ENCODE data around the gene STPG2. TPM values are rescaled to one million over a fixed set of nuclear protein-coding genes. Genes with fewer than 3 reads are reported as not detected.

Gene STPG2
- total RNA-seq, 1 experiment from 2014 or later = 0.20 TPM

DNA sequence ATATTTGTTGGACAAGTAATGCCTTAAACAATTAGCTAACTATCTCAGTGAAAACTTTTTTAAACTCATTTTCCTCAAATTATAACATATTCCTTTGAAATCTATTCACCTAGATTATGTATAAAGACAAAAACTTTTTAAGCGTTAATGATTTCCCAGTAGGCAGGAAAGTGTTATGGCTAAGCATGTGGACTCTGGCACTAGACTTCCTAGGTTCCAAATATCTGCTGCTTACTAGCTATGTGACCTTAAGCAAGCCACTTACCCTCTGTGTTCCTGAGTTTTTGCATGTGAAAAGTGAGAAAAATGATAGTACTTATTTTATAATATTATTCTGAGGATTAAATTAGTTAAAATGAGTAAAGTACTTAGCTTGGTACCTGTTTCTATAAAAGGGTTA is 301.8 kb downstream of the STPG2 start:
- Histone ChIP-seq H2BK120ac (ENCODE audit: low read depth, low read length, poor library complexity, severe bottlenecking) (no peak overlapping the region), H3K4me2 (ENCODE audit: insufficient read depth, insufficient read length, low read length) (no peak overlapping the region), H2AK5ac (ENCODE audit: insufficient read length, low read length) (no peak overlapping the region), H2BK12ac (ENCODE audit: insufficient read length, low read depth, low read length) (no peak overlapping the region), H3K79me2 (ENCODE audit: insufficient read depth, low read length) (no peaks in the 10 kb centered on the region), H3K79me1 (ENCODE audit: insufficient read depth, low read depth, low read length, poor library complexity, severe bottlenecking) (no peaks in the 10 kb centered on the region), H3K4ac (ENCODE audit: low read depth, low read length) (no peak overlapping the region), H4K20me1 (ENCODE audit: control insufficient read depth, insufficient read depth, insufficient read length) (no peaks in the 10 kb centered on the region), H3K9ac (ENCODE audit: extremely low read depth, insufficient read length, low read length) (no peak overlapping the region), H3K56ac (ENCODE audit: insufficient read length, low read depth, low read length) (no peak overlapping the region), H3K27me3 (ENCODE audit: insufficient read depth, low read length) (no peaks in the 10 kb centered on the region), H3K14ac (ENCODE audit: insufficient read depth, low read length) (no peak overlapping the region), H3K4me1 (ENCODE audit: insufficient read depth, low read length) (no peaks in the 10 kb centered on the region), H2BK20ac (ENCODE audit: low read depth, low read length, poor library complexity, severe bottlenecking) (no peak overlapping the region), H3T11ph (ENCODE audit: low read length) (no peak overlapping the region), H3K27ac (ENCODE audit: insufficient read length, low read depth, low read length) (no peak overlapping the region), H4K5ac (ENCODE audit: insufficient read length, low read depth, low read length) (no peak overlapping the region), H3K23ac (ENCODE audit: insufficient read length, low read depth, low read length) (no peak overlapping the region), H2AFZ (ENCODE audit: low read length) (no peak overlapping the region), H2BK5ac (ENCODE audit: insufficient read length, low read length) (no peak overlapping the region), H4K91ac (ENCODE audit: insufficient read length, low read depth, low read length) (no peak overlapping the region), H3K18ac (ENCODE audit: insufficient read length, low read depth, low read length) (no peak overlapping the region), H3K9me3 (ENCODE audit: control insufficient read depth, low read depth, low read length) (no peaks in the 10 kb centered on the region), H4K8ac (replicated peaks; ENCODE audit: insufficient read length, low read depth, low read length) (no peak overlapping the region), H3K23me2 (ENCODE audit: insufficient read length, low read depth, low read length, poor library complexity, severe bottlenecking) (no peaks in the 10 kb centered on the region), H2BK15ac (ENCODE audit: low read depth, low read length) (no peak overlapping the region)
- Mint-ChIP-seq H3K36me3 (ENCODE audit: insufficient read depth in 1 of 3, low read depth in 3 of 3) (peaks cover 0 to 12% (median 2%) of the 10 kb centered on the region in 3 experiments; a peak in 3 of 7 replicates), H3K27ac (no peak overlapping the region), H3K9me3 (no peaks in the 10 kb centered on the region), H3K4me1 (peaks cover 9 to 15% of the 10 kb centered on the region in 2 experiments), H3K4me3 (no peak overlapping the region), H3K27me3 (ENCODE audit: low read depth) (no peaks in the 10 kb centered on the region)
- WGBS (ENCODE audit: extremely low coverage, insufficient read length, low lambda C conversion rate) = no CpG with 5 or more reads among the region's 1 CpG
- DNase-seq = no peak
- TF ChIP-seq, protein P1, sequence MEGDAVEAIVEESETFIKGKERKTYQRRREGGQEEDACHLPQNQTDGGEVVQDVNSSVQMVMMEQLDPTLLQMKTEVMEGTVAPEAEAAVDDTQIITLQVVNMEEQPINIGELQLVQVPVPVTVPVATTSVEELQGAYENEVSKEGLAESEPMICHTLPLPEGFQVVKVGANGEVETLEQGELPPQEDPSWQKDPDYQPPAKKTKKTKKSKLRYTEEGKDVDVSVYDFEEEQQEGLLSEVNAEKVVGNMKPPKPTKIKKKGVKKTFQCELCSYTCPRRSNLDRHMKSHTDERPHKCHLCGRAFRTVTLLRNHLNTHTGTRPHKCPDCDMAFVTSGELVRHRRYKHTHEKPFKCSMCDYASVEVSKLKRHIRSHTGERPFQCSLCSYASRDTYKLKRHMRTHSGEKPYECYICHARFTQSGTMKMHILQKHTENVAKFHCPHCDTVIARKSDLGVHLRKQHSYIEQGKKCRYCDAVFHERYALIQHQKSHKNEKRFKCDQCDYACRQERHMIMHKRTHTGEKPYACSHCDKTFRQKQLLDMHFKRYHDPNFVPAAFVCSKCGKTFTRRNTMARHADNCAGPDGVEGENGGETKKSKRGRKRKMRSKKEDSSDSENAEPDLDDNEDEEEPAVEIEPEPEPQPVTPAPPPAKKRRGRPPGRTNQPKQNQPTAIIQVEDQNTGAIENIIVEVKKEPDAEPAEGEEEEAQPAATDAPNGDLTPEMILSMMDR (conservative IDR thresholded peaks at IDR 0.05) = no peak

Data from H9 (cell line).